HepG2 (cell line): Measurements from ENCODE around the gene CRNKL1. TPM values are rescaled to one million over a fixed set of nuclear protein-coding genes. Genes with fewer than 3 reads are reported as not detected.
A peak's percentile ranks its signal among the peaks of the same experiment; 100 is the strongest.

Experiments used
- CBFB ChIP-seq: sonication (generic); formaldehyde crosslinking; IDR thresholded peaks from 2 replicates; pipeline ENCODE4 v1.4.0; 2020; ENCODE audit warnings: missing genetic modification reagents
- CCAR2 ChIP-seq: fragments of 200-400 bp; formaldehyde crosslinking; optimal IDR thresholded peaks from 2 replicates; pipeline ENCODE3; 2018; ENCODE audit warnings: low read depth, mild to moderate bottlenecking, low read length, moderate library complexity
- CHCHD3 ChIP-seq: sonication (generic); formaldehyde crosslinking; IDR thresholded peaks from 2 replicates; pipeline ENCODE4 v1.8.0; 2022; ENCODE audit warnings: mild to moderate bottlenecking, missing genetic modification reagents, moderate library complexity
- EEA1 ChIP-seq: sonication (generic); formaldehyde crosslinking; IDR thresholded peaks from 2 replicates; pipeline ENCODE4 v1.5.1; 2020; ENCODE audit warnings: mild to moderate bottlenecking, missing genetic modification reagents, borderline replicate concordance
- IRX3 ChIP-seq: sonication (generic); formaldehyde crosslinking; IDR thresholded peaks from 2 replicates; pipeline ENCODE4 v1.8.1; 2023; ENCODE audit warnings: mild to moderate bottlenecking, low read depth, missing genetic modification reagents, borderline replicate concordance
- KDM6A ChIP-seq: IDR thresholded peaks from 2 replicates; pipeline ENCODE4 v1.6.1; 2016; ENCODE audit warnings: low read depth
- MAFF ChIP-seq: IDR thresholded peaks from 2 replicates; pipeline ENCODE4 v1.6.1; 2011; ENCODE audit warnings: low read depth, low read length, improper control_type of control experiment
- PHF21A ChIP-seq: sonication (generic); formaldehyde crosslinking; IDR thresholded peaks from 2 replicates; pipeline ENCODE4 v1.5.0; 2020; ENCODE audit warnings: mild to moderate bottlenecking, missing genetic modification reagents
- SMARCE1 ChIP-seq: fragments of 450-650 bp; IDR thresholded peaks from 2 replicates; pipeline ENCODE4 v1.6.1; 2017; ENCODE audit warnings: borderline replicate concordance
- SNAPC4 ChIP-seq: sonication (generic); formaldehyde crosslinking; IDR thresholded peaks from 2 replicates; pipeline ENCODE4 v1.4.0; 2020; ENCODE audit warnings: mild to moderate bottlenecking, missing genetic modification reagents
- TBL1XR1 ChIP-seq: fragments of 150-350 bp; IDR thresholded peaks from 2 replicates; pipeline ENCODE4 v1.6.1; 2014; ENCODE audit warnings: borderline replicate concordance, low read length; ENCODE audit not compliant: partially characterized antibody
- TGIF2 ChIP-seq: IDR thresholded peaks from 2 replicates; pipeline ENCODE4 v1.6.1; 2016; ENCODE audit warnings: control low read depth, missing compliant biosample characterization
- XRCC5 ChIP-seq: fragments of 200-400 bp; formaldehyde crosslinking; optimal IDR thresholded peaks from 2 replicates; pipeline ENCODE3; 2017; ENCODE audit warnings: mild to moderate bottlenecking, low read length
- ZBTB3 ChIP-seq: sonication (generic); formaldehyde crosslinking; IDR thresholded peaks from 2 replicates; pipeline ENCODE4 v1.4.0; 2020; ENCODE audit warnings: low read depth, mild to moderate bottlenecking, moderate library complexity, missing genetic modification reagents, borderline replicate concordance
- ZNF143 ChIP-seq: sonication (generic); formaldehyde crosslinking; IDR thresholded peaks from 2 replicates; pipeline ENCODE4 v1.4.0; 2020; ENCODE audit warnings: missing genetic modification reagents
- ZNF20 ChIP-seq: sonication (generic); formaldehyde crosslinking; IDR thresholded peaks from 2 replicates; pipeline ENCODE4 v1.4.0; 2020; ENCODE audit warnings: mild to moderate bottlenecking, moderate library complexity, missing genetic modification reagents
- ZNF678 ChIP-seq: sonication (generic); formaldehyde crosslinking; IDR thresholded peaks from 2 replicates; pipeline ENCODE4 v1.4.0; 2020; ENCODE audit warnings: mild to moderate bottlenecking, missing genetic modification reagents
- ZNF7 ChIP-seq: IDR thresholded peaks from 2 replicates; pipeline ENCODE4 v1.6.1; 2016; ENCODE audit warnings: missing biosample characterization, missing genetic modification reagents
- polyA plus RNA-seq, 8 experiments: library from polyadenylated mRNA; depleted of rRNA in 3 of 8; stranded (reverse) in 7 of 8; unstranded in 1 of 8; fragments of >200 nt; fragmentation: Illumina TruSeq in 4 of 8; extraction: Trizol in 4 of 8; gene quantifications; 2 replicates each; pipeline versions ENCODE4 v1.2.1 to v1.2.3, GENCODE V29; 2011 to 2016; ENCODE audit warnings: low read depth in 4 of 8, missing spikeins in 1 of 8, mixed read lengths in 1 of 8; ENCODE audit not compliant: insufficient read depth in 1 of 8
- total RNA-seq, 5 experiments: library from RNA; depleted of rRNA; stranded (reverse); fragments of >200 nt; fragmentation: Illumina TruSeq; extraction: Trizol; gene quantifications; 2 replicates each; pipeline ENCODE4 v1.2.3, GENCODE V29; 2016; ENCODE audit warnings: low read depth in 1 of 5
- TF ChIP-seq, protein P1 (sequence below): sonication (generic); formaldehyde crosslinking; conservative IDR thresholded peaks from 2 replicates; pipeline ENCODE4 v1.8.0; 2022; ENCODE audit warnings: missing genetic modification reagents
- TF ChIP-seq, protein P2 (sequence below): sonication (generic); formaldehyde crosslinking; IDR thresholded peaks from 2 replicates; pipeline ENCODE4 v1.8.1; 2023; ENCODE audit warnings: mild to moderate bottlenecking, missing genetic modification reagents, borderline replicate concordance
- TF ChIP-seq, protein P3 (sequence below): sonication (generic); formaldehyde crosslinking; IDR thresholded peaks from 2 replicates; pipeline ENCODE4 v1.9.0; 2021; ENCODE audit warnings: missing genetic modification reagents, mild to moderate bottlenecking, borderline replicate concordance

Gene CRNKL1
- total and polyA plus RNA-seq, 2 of the 13 experiments (the other 11 are each of a cell fraction or from before 2014, with no cell fraction given), result 12.3 to 64.5 TPM

DNA sequence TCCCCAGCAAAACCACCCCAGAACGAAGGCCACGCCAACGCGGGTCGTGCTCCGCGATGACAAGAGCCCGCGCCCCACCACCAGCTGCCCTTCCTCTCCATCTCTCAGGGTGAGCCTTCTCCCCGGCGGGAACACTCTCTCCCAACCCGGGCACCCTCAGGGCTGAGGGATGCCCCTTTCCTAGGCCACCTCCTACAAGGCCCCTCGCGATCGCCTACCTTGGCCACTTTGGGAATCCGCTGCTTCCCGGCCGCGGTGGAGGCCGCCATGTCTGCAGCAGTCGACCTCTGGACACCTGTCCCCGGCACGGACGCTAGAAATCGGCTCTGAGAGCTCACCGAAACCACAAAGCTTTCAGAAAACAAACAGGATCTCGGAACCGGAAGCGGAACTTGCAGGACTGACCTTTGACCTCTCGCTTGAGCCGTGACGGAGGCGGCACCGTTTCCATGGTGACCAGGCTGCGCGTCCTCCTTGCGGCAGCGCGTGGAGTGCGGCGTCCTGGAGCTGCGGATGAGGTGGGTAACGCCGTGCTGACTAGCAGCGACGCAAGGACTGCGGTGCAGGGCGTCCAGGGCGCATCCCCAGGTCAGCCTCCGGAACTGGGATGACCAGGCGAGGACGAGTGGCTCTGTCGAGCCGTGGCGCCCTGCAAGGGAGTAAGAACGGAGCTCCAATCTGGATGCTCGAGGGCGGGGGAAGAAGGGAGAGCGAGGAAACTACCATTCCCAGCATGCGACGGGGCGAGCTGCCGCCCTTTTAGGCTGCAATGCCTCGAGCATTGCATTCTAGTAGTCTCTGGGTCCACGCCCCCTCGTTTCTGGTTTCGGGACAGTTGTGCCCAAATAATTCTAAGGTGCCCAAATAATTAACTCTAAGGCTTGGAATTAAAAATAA, at the start of gene CRNKL1, which contains the start of gene CFAP61 (continued):
- TF ChIP-seq SNAPC4, result no peak
- TF ChIP-seq KDM6A (CRISPR knock-in tag), result no peak
- no peak for TF ChIP-seq MAFF
- peak; percentile 91 for TF ChIP-seq EEA1 (CRISPR knock-in tag)
- TF ChIP-seq ZNF143 (CRISPR knock-in tag), result peak; percentile 94
- TF ChIP-seq, protein P1, sequence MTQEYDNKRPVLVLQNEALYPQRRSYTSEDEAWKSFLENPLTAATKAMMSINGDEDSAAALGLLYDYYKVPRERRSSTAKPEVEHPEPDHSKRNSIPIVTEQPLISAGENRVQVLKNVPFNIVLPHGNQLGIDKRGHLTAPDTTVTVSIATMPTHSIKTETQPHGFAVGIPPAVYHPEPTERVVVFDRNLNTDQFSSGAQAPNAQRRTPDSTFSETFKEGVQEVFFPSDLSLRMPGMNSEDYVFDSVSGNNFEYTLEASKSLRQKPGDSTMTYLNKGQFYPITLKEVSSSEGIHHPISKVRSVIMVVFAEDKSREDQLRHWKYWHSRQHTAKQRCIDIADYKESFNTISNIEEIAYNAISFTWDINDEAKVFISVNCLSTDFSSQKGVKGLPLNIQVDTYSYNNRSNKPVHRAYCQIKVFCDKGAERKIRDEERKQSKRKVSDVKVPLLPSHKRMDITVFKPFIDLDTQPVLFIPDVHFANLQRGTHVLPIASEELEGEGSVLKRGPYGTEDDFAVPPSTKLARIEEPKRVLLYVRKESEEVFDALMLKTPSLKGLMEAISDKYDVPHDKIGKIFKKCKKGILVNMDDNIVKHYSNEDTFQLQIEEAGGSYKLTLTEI (CRISPR knock-in tag), result no peak
- TF ChIP-seq, protein P2, sequence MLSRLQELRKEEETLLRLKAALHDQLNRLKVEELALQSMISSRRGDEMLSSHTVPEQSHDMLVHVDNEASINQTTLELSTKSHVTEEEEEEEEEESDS (CRISPR knock-in tag), result peak; percentile 11; the same call in 1 of the 2 replicates
- TF ChIP-seq TGIF2 (CRISPR knock-in tag), result peak; percentile 95
- no peak for TF ChIP-seq ZNF20 (CRISPR knock-in tag)
- peak; percentile 99 for TF ChIP-seq CBFB (CRISPR knock-in tag)
- no peak for TF ChIP-seq ZNF678 (CRISPR knock-in tag)
- TF ChIP-seq PHF21A (CRISPR knock-in tag), result peak; percentile 87
- TF ChIP-seq XRCC5, result peak; percentile 96
- TF ChIP-seq CHCHD3, result peak; percentile 94
- TF ChIP-seq TBL1XR1, result peak; percentile 73
- TF ChIP-seq SMARCE1, result no peak
- TF ChIP-seq IRX3 (CRISPR knock-in tag), result no peak; the same call in 1 of the 2 replicates
- TF ChIP-seq CCAR2, result no peak
- TF ChIP-seq ZNF7 (CRISPR knock-in tag), result no peak
- TF ChIP-seq ZBTB3 (CRISPR knock-in tag), result 0 out of 2 replicates have a peak, but pooled peaks have one; percentile 53
- TF ChIP-seq, protein P3, sequence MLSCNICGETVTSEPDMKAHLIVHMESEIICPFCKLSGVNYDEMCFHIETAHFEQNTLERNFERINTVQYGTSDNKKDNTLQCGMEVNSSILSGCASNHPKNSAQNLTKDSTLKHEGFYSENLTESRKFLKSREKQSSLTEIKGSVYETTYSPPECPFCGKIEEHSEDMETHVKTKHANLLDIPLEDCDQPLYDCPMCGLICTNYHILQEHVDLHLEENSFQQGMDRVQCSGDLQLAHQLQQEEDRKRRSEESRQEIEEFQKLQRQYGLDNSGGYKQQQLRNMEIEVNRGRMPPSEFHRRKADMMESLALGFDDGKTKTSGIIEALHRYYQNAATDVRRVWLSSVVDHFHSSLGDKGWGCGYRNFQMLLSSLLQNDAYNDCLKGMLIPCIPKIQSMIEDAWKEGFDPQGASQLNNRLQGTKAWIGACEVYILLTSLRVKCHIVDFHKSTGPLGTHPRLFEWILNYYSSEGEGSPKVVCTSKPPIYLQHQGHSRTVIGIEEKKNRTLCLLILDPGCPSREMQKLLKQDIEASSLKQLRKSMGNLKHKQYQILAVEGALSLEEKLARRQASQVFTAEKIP (CRISPR knock-in tag), result no peak
